GM12878 (cell line): ENCODE measurements around the gene ACOT7.

Experiments used
- EP300 ChIP-seq, 2 experiments: fragments of 150-350 bp in 1 of 2; IDR thresholded peaks; 2 replicates each; pipeline ENCODE4 v1.6.1; 2011 to 2012; ENCODE audit warnings: low read depth in 2 of 2, low read length in 2 of 2, borderline replicate concordance in 1 of 2, improper control_type of control experiment in 1 of 2, inconsistent platforms in 1 of 2; ENCODE audit not compliant: control insufficient read depth in 1 of 2
- RAD51 ChIP-seq: fragments of 450-650 bp; IDR thresholded peaks from 2 replicates; pipeline ENCODE4 v1.6.1; 2016; ENCODE audit warnings: moderate library complexity, mild to moderate bottlenecking, inconsistent platforms
- TF ChIP-seq, protein P1 (sequence below): IDR thresholded peaks from 2 replicates; pipeline ENCODE4 v1.6.1; 2012; ENCODE audit warnings: mild to moderate bottlenecking, low read depth, low read length

- no peak for TF ChIP-seq RAD51
- TF ChIP-seq EP300 (IDR thresholded peaks at IDR 0.05; ENCODE audit: borderline replicate concordance in 1 of 2, control insufficient read depth in 1 of 2, low read depth in 2 of 2, low read length in 2 of 2) = no peak
- TF ChIP-seq, protein P1, sequence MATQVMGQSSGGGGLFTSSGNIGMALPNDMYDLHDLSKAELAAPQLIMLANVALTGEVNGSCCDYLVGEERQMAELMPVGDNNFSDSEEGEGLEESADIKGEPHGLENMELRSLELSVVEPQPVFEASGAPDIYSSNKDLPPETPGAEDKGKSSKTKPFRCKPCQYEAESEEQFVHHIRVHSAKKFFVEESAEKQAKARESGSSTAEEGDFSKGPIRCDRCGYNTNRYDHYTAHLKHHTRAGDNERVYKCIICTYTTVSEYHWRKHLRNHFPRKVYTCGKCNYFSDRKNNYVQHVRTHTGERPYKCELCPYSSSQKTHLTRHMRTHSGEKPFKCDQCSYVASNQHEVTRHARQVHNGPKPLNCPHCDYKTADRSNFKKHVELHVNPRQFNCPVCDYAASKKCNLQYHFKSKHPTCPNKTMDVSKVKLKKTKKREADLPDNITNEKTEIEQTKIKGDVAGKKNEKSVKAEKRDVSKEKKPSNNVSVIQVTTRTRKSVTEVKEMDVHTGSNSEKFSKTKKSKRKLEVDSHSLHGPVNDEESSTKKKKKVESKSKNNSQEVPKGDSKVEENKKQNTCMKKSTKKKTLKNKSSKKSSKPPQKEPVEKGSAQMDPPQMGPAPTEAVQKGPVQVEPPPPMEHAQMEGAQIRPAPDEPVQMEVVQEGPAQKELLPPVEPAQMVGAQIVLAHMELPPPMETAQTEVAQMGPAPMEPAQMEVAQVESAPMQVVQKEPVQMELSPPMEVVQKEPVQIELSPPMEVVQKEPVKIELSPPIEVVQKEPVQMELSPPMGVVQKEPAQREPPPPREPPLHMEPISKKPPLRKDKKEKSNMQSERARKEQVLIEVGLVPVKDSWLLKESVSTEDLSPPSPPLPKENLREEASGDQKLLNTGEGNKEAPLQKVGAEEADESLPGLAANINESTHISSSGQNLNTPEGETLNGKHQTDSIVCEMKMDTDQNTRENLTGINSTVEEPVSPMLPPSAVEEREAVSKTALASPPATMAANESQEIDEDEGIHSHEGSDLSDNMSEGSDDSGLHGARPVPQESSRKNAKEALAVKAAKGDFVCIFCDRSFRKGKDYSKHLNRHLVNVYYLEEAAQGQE = no peak
Observed at GRCh38 chr1:6325482-6325881, 68.1 kb downstream of the ACOT7 start.
